GM12878 (cell line): ENCODE data around the gene MAPK8. TPM values are rescaled to one million over a fixed set of nuclear protein-coding genes. Genes with fewer than 3 reads are reported as not detected.

Experiments
- ATAC-seq: fragments of 200-7000 bp; cut with Tn5 transposase; 3 replicates; pipeline ENCODE4 v1.9.1; 2020; ENCODE audit warnings: mild to moderate bottlenecking, moderate library complexity
- BruUV-seq: library from RNA; stranded (reverse); fragments of 400-500 nt; replicated peaks from 2 replicates; lab custom pipeline; 2021; lab: Mats Ljungman, UMichigan
- CTCF ChIA-PET: fragments of 300-600 bp; sonication (Branson Sonifier 250); formaldehyde crosslinking; extraction: SDS; loops from one replicate; lab custom pipeline; 2021; ENCODE audit warnings: inconsistent platforms; lab: Yijun Ruan, JAX
- POLR2A ChIA-PET: fragments of 350-600 bp; formaldehyde crosslinking; extraction: SDS; loops from one replicate; lab custom pipeline; 2021; ENCODE audit warnings: inconsistent platforms; lab: Charles Lee
- RAD21 ChIA-PET: fragments of 300-600 bp; sonication (Branson Sonifier 250); formaldehyde crosslinking; loops from one replicate; lab custom pipeline; 2023; ENCODE audit warnings: antibody characterized with exemption; ENCODE audit not compliant: unreplicated experiment; lab: Charles Lee
- SMC1A ChIA-PET: fragments of 300-600 bp; sonication (Branson Sonifier 250); formaldehyde crosslinking; loops from one replicate; lab custom pipeline; 2023; ENCODE audit not compliant: unreplicated experiment, uncharacterized antibody; lab: Charles Lee
- DNase-seq: peaks from one replicate; pipeline ENCODE4 v3.0.0-alpha.2; 2011; ENCODE audit warnings: low read depth, low spot score
- FAIRE-seq: peaks from 3 replicates; lab custom pipeline; 2011; peaks lifted over from hg19 to GRCh38; lab: Jason Lieb, UNC
- H2AFZ ChIP-seq: 2 replicates; pipeline ENCODE4 v1.6.0; 2011; ENCODE audit warnings: low read depth, low read length, control low read depth; ENCODE audit not compliant: control insufficient read depth
- H3K27ac ChIP-seq: 2 replicates; pipeline ENCODE4 v1.5.1; 2011; ENCODE audit warnings: control low read depth; ENCODE audit not compliant: control insufficient read depth, insufficient read depth
- H3K27me3 ChIP-seq, 2 experiments: replicated peaks in 1 of 2; 2 replicates each; pipeline versions ENCODE4 v1.6.0 to v1.6.1; 2011; ENCODE audit warnings: low read length in 1 of 2; ENCODE audit not compliant: control insufficient read depth in 2 of 2, insufficient read depth in 2 of 2
- H3K36me3 ChIP-seq, 2 experiments: 2 replicates each; pipeline ENCODE4 v1.5.1; 2011; ENCODE audit warnings: low read length in 1 of 2; ENCODE audit not compliant: control insufficient read depth in 2 of 2, insufficient read depth in 2 of 2
- H3K4me1 ChIP-seq: 2 replicates; pipeline ENCODE4 v1.6.1; 2011; ENCODE audit warnings: mild to moderate bottlenecking, low read length, moderate library complexity, mixed read lengths; ENCODE audit not compliant: control insufficient read depth, insufficient read depth
- H3K4me2 ChIP-seq: 2 replicates; pipeline ENCODE4 v1.6.0; 2011; ENCODE audit warnings: control low read depth; ENCODE audit not compliant: control insufficient read depth, insufficient read depth
- H3K4me3 ChIP-seq: fragments of 200-600 bp; sonication (generic); 2 replicates; pipeline ENCODE4 v1.5.1; 2016
- H3K79me2 ChIP-seq: 2 replicates; pipeline ENCODE4 v1.6.0; 2011; ENCODE audit warnings: low read length; ENCODE audit not compliant: control insufficient read depth, insufficient read depth
- H3K9ac ChIP-seq: 2 replicates; pipeline ENCODE4 v1.8.0; 2011; ENCODE audit warnings: low read length, control low read depth, mixed read lengths; ENCODE audit not compliant: control insufficient read depth, insufficient read depth
- H3K9me3 ChIP-seq: replicated peaks from 3 replicates; pipeline ENCODE4 v1.5.1; 2011; ENCODE audit warnings: mild to moderate bottlenecking, low read length; ENCODE audit not compliant: control insufficient read depth, insufficient read depth
- H4K20me1 ChIP-seq: 2 replicates; pipeline ENCODE4 v1.6.0; 2011; ENCODE audit not compliant: control insufficient read depth, insufficient read depth
- CEBPB ChIP-seq, 2 experiments: fragments of 150-350 bp in 1 of 2; IDR thresholded peaks; 2 replicates each; pipeline ENCODE4 v1.6.1; 2012 to 2014; ENCODE audit warnings: low read depth in 2 of 2, low read length in 2 of 2, borderline replicate concordance in 1 of 2, inconsistent platforms in 1 of 2
- CHD1 ChIP-seq: IDR thresholded peaks from 2 replicates; pipeline ENCODE4 v1.6.1; 2012; ENCODE audit warnings: low read depth, low read length, improper control_type of control experiment
- IRF4 ChIP-seq: IDR thresholded peaks from 2 replicates; pipeline ENCODE4 v1.6.1; 2011; ENCODE audit warnings: low read depth, low read length
- MEF2A ChIP-seq: IDR thresholded peaks from 2 replicates; pipeline ENCODE4 v1.6.1; 2011; ENCODE audit warnings: low read depth, mild to moderate bottlenecking, low read length, moderate library complexity; ENCODE audit not compliant: insufficient read depth
- MEF2B ChIP-seq: fragments of 450-650 bp; IDR thresholded peaks from 2 replicates; pipeline ENCODE4 v1.6.1; 2018; ENCODE audit warnings: mild to moderate bottlenecking, moderate library complexity; ENCODE audit not compliant: partially characterized antibody, poor library complexity, severe bottlenecking
- NR2F1 ChIP-seq: fragments of 450-650 bp; conservative IDR thresholded peaks from 2 replicates; pipeline ENCODE4 v1.6.1; 2017; ENCODE audit warnings: mild to moderate bottlenecking
- PAX8 ChIP-seq: fragments of 450-650 bp; IDR thresholded peaks from 2 replicates; pipeline ENCODE4 v1.6.1; 2017; ENCODE audit warnings: mild to moderate bottlenecking, moderate library complexity
- RELA ChIP-seq: fragments of 450-650 bp; IDR thresholded peaks from 2 replicates; pipeline ENCODE4 v1.8.0; 2014; ENCODE audit warnings: borderline replicate concordance; ENCODE audit not compliant: partially characterized antibody
- SIX5 ChIP-seq: IDR thresholded peaks from 2 replicates; pipeline ENCODE4 v1.6.1; 2011; ENCODE audit warnings: mild to moderate bottlenecking, low read depth, low read length, moderate library complexity; ENCODE audit not compliant: severe bottlenecking
- SMARCA5 ChIP-seq: fragments of 450-650 bp; IDR thresholded peaks from 2 replicates; pipeline ENCODE4 v1.6.1; 2017; ENCODE audit warnings: mild to moderate bottlenecking
- SP1 ChIP-seq: IDR thresholded peaks from one replicate; pipeline ENCODE4 v1.6.1; 2011; ENCODE audit warnings: low read depth, low read length
- SREBF1 ChIP-seq: IDR thresholded peaks from 2 replicates; pipeline ENCODE4 v1.6.1; 2012; ENCODE audit warnings: mild to moderate bottlenecking, low read length
- SRF ChIP-seq, 2 experiments: IDR thresholded peaks; 2 replicates each; pipeline ENCODE4 v1.6.1; 2011; ENCODE audit warnings: low read depth in 2 of 2, low read length in 2 of 2, mild to moderate bottlenecking in 1 of 2, moderate library complexity in 1 of 2
- TCF3 ChIP-seq: IDR thresholded peaks from 2 replicates; pipeline ENCODE4 v1.6.1; 2012; ENCODE audit warnings: low read depth, mild to moderate bottlenecking, low read length, borderline replicate concordance; ENCODE audit not compliant: insufficient read depth
- ZNF207 ChIP-seq: fragments of 450-650 bp; IDR thresholded peaks from 2 replicates; pipeline ENCODE4 v1.6.1; 2014; ENCODE audit warnings: antibody characterized with exemption, mild to moderate bottlenecking, borderline replicate concordance
- WGBS: methylation state at CpG from one replicate; pipeline ENCODE4 v1.1.6; 2016; ENCODE audit warnings: low lambda C conversion rate; ENCODE audit not compliant: insufficient replicate concordance, insufficient coverage; ENCODE audit errors: missing lambda C conversion rate; 5-methylcytosine and 5-hydroxymethylcytosine counted together
- in situ Hi-C: fragments of 300-500 bp; cut with MboI; formaldehyde crosslinking; loops from 9 replicates; pipeline ENCODE4 v1.14.3; 2018; ENCODE audit warnings: mixed read lengths
- intact Hi-C: fragments of 100-400 bp; cut with micrococcal nuclease; formaldehyde crosslinking; loops from one replicate; pipeline ENCODE4 v1.14.2; 2022; ENCODE audit not compliant: unreplicated experiment
- polyA plus RNA-seq, 11 experiments: library from polyadenylated mRNA; depleted of rRNA in 4 of 11; unstranded in 6 of 11; stranded (reverse) in 5 of 11; fragments of >200 nt; fragmentation: Nextera tagmentation in 4 of 11; fragmentation: Illumina TruSeq in 1 of 11; extraction: Ambion mirVana in 4 of 11; extraction: Trizol in 1 of 11; gene quantifications; 1 replicate in 1 of 11; 2 replicates in 10 of 11; pipeline versions ENCODE4 v1.2.1 to v1.2.3, GENCODE V29; 2011 to 2016; ENCODE audit warnings: inconsistent platforms in 2 of 11, missing spikeins in 2 of 11, low read depth in 1 of 11
- total RNA-seq, 4 experiments: library from RNA; depleted of rRNA in 3 of 4; stranded (reverse); fragments of >200 nt in 3 of 4; fragmentation: Illumina TruSeq in 1 of 4; extraction: Trizol in 1 of 4; gene quantifications; 2 replicates each; pipeline versions ENCODE4 v1.2.1 to v1.2.3, GENCODE V29; 2013 to 2021
- TF ChIP-seq, protein P1 (sequence below): fragments of 450-650 bp; IDR thresholded peaks from 2 replicates; pipeline ENCODE4 v1.6.1; 2017; ENCODE audit warnings: mild to moderate bottlenecking
- TF ChIP-seq, protein P2 (sequence below): fragments of 450-650 bp; IDR thresholded peaks from 2 replicates; pipeline ENCODE4 v1.6.1; 2014; ENCODE audit warnings: mild to moderate bottlenecking

MAPK8 gene
- total and polyA plus RNA-seq, 10 of the 15 experiments (the other 5 are each of a cell fraction or from before 2014, with no cell fraction given), result 3.9 to 102 (median 40.0) TPM

DNA sequence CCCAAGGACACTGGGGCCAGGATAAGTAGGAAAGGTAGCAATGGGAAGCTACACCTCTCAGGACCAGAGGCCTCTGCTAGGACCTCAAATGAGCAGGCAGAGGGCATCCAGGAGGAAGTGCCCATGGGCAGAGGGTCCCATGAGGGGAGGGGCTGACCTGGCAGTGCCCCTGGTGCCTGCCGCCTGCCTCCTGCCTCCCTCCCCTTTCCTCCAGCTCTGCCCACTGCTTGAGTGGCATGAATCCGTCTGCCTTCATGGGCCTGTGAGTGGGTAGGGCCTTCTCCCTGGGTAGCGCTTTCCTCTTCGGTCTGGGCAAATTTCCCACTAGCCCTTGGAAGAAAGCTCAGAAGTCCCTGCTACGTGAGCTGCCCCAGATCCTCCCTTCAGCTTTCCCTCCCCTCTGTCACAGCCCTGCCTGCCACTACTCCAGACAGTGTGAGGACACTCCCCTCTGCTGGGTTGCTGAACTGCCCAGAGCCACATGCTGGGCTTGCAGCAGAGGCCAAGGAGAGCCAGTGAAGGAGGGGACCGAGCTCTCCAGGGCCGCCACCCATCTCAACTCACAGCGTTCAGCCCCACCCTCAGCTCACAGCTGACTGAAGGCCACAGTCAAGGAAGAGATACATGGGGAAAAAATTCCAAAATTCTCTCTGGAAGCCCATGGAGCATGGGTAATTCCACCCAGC lies 157.0 kb downstream of the MAPK8 start:
- POLR2A ChIA-PET, result no interaction called here
- in situ Hi-C loops, result no loop called here
- no peak for FAIRE-seq

More for the DNA sequence above, 157.0 kb downstream of the MAPK8 start:
- DNase-seq (no peak), ATAC-seq (peak; percentile 31; the same call in 1 of the 3 replicates)
- no TSS peak for BruUV-seq
- H3K4me3 ChIP-seq, result no peak overlapping the region
- ChIA-PET CTCF (interaction anchor here (0.7 kb wide), 1 partner anchor 64 kb away, joined by 4 read pairs; no protein-coding TSS in a partner anchor), RAD21 (interaction anchor here (0.8 kb wide), 1 partner anchor 193 kb away, joined by 4 read pairs; no protein-coding TSS in a partner anchor), SMC1A (interaction anchor here (0.9 kb wide), 1 partner anchor 193 kb away, joined by 3 read pairs; no protein-coding TSS in a partner anchor)
- H3K27me3 ChIP-seq, result no peaks in the 10 kb centered on the region
- no peaks in the 10 kb centered on the region for H4K20me1 ChIP-seq
- H3K4me2 ChIP-seq, result no peak overlapping the region
- 47% methylated on average over 8 of the region's 8 CpGs for WGBS
- H3K27ac ChIP-seq, result no peak overlapping the region
- H3K79me2 ChIP-seq, result no peaks in the 10 kb centered on the region
- H3K36me3 ChIP-seq, result no peaks in the 10 kb centered on the region
- no peaks in the 10 kb centered on the region for H3K9me3 ChIP-seq
- no peaks in the 10 kb centered on the region for H3K4me1 ChIP-seq
- intact Hi-C loops, result no loop called here
- no peak overlapping the region for H3K9ac ChIP-seq
- H2AFZ ChIP-seq, result no peak overlapping the region
- TF ChIP-seq, protein P1, sequence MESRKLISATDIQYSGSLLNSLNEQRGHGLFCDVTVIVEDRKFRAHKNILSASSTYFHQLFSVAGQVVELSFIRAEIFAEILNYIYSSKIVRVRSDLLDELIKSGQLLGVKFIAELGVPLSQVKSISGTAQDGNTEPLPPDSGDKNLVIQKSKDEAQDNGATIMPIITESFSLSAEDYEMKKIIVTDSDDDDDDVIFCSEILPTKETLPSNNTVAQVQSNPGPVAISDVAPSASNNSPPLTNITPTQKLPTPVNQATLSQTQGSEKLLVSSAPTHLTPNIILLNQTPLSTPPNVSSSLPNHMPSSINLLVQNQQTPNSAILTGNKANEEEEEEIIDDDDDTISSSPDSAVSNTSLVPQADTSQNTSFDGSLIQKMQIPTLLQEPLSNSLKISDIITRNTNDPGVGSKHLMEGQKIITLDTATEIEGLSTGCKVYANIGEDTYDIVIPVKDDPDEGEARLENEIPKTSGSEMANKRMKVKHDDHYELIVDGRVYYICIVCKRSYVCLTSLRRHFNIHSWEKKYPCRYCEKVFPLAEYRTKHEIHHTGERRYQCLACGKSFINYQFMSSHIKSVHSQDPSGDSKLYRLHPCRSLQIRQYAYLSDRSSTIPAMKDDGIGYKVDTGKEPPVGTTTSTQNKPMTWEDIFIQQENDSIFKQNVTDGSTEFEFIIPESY, result no peak
- TF ChIP-seq RELA, result no peak
- no peak for TF ChIP-seq NR2F1
- no peak for TF ChIP-seq SRF (IDR thresholded peaks at IDR 0.05; ENCODE audit: low read depth in 2 of 2, low read length in 2 of 2)
- TF ChIP-seq SMARCA5, result no peak
- TF ChIP-seq MEF2B, result no peak
- TF ChIP-seq PAX8, result no peak
- TF ChIP-seq CEBPB (IDR thresholded peaks at IDR 0.05; ENCODE audit: borderline replicate concordance in 1 of 2, low read depth in 2 of 2, low read length in 2 of 2), result no peak
- no peak for TF ChIP-seq CHD1
- no peak for TF ChIP-seq SREBF1
- TF ChIP-seq, protein P2, sequence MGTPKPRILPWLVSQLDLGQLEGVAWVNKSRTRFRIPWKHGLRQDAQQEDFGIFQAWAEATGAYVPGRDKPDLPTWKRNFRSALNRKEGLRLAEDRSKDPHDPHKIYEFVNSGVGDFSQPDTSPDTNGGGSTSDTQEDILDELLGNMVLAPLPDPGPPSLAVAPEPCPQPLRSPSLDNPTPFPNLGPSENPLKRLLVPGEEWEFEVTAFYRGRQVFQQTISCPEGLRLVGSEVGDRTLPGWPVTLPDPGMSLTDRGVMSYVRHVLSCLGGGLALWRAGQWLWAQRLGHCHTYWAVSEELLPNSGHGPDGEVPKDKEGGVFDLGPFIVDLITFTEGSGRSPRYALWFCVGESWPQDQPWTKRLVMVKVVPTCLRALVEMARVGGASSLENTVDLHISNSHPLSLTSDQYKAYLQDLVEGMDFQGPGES, result no peak
- no peak for TF ChIP-seq MEF2A
- no peak for TF ChIP-seq IRF4
- TF ChIP-seq ZNF207, result no peak
- no peak for TF ChIP-seq TCF3
- no peak for TF ChIP-seq SIX5
- no peak for TF ChIP-seq SP1
